ENCODE measurements around the gene GFRA1.
"Not testable (repeated sequence)": the region's sequence is repeated elsewhere in the genome, so short reads cannot be mapped to it uniquely, and the experiment has no call there.

The GFRA1 gene

GRCh38 chr10:116056445-116057293 lies 216.3 kb downstream of the GFRA1 start:
- no peak for DNase-seq

GRCh38 chr10:116055917-116056252 lies 217.1 kb downstream of the GFRA1 start:
- DNase-seq: no peak

GRCh38 chr10:116055252-116055916 lies 217.6 kb downstream of the GFRA1 start:
- no peak for DNase-seq

DNA sequence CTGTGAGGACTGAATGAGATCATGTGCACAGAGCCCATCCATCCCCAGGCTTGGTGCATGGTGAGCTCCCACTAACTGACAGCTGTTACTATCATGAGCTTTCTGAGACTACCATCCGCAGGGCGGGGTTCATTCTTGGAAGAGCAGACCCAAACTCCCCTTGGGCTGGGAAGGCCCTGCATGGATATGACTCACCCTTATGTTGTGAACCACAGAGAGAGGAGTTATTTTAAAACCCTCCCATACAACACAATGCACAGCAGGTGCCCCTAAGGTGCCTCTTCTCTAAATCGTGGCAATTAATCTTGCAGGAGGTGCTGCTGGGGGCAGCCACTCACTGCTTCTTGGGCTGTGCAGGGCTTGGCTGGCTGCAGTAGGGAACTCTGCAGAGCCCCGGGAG lies 219.1 kb downstream of the GFRA1 start:
- DNase-seq: no peak

DNA sequence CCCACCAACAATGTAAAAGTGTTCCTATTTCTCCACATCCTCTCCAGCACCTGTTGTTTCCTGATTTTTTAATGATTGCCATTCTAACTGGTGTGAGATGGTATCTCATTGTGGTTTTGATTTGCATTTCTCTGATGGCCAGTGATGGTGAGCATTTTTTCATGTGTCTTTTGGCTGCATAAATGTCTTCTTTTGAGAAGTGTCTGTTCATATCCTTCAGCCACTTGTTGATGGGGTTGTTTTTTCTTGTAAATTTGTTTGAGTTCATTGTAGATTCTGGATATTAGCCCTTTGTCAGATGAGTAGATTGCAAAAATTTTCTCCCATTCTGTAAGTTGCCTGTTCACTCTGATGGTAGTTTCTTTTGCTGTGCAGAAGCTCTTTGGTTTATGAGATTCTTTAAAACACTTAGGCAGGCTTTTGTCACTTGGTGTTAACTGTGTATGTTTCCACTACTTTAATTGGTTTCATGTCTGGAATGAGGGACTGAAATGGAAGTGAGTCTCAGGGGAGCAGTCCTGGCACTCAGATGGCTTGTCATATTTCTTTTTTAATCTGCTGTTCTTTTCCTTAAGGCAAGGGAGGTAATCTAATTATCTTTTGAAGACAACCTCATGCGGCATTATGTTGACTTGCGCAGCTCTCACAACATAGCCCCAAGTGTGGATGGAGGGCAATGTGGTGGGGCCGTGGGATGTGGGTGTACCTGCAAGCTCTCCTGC lies 219.8 kb downstream of the GFRA1 start:
- DNase-seq: not testable (repeated sequence)

DNA sequence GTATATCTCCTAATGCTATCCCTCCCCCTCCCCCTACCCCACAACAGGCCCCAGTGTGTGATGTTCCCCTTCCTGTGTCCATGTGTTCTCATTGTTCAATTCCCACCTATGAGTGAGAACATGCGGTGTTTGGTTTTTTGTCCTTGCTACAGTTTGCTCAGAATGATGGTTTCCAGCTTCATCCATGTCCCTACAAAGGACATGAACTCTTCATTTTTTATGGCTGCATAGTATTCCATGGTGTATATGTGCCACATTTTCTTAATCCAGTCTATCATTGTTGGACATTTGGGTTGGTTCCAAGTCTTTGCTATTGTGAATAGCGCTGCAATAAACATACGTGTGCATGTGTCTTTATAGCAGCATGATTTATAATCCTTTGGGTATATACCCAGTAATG lies 220.5 kb downstream of the GFRA1 start:
- DNase-seq: not testable (repeated sequence)

GRCh38 chr10:116049974-116050304 lies 223.1 kb downstream of the GFRA1 start:
- no peak for DNase-seq

- DNase-seq: no peak
These were observed 223.6 kb downstream of the GFRA1 start for GRCh38 chr10:116049158-116049973.

GRCh38 chr10:116045366-116046356 lies 227.3 kb downstream of the GFRA1 start:
- DNase-seq: no peak

GRCh38 chr10:116044801-116045248 lies 228.2 kb downstream of the GFRA1 start:
- DNase-seq: no peak

DNA sequence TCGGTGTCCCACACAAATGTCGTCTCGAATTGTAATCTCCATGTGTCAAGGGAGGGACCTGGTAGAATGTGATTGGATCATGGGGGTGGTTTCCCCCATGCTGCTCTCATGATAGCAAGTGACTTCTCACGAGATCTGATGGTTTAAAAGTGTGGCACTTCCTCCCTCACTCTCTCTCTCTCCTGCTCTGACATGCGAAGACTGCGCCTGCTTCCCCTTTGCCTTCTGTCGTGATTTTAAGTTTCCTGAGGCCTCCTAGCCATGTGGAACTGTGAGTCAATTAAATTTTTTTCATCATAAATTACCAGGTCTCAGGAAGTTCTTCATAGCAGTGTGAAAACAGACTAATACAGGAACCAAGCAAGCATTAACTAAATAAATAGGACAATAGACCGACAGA lies 229.1 kb downstream of the GFRA1 start:
- DNase-seq: no peak

GRCh38 chr10:116043304-116043703 lies 229.7 kb downstream of the GFRA1 start:
- no peak for DNase-seq

- no peak for DNase-seq
These were observed 231.1 kb downstream of the GFRA1 start for GRCh38 chr10:116041948-116042347.

- no peak for DNase-seq
These were observed 233.4 kb downstream of the GFRA1 start for GRCh38 chr10:116039612-116040011.

GRCh38 chr10:116038259-116038658 lies 234.7 kb downstream of the GFRA1 start:
- no peak for DNase-seq

DNA sequence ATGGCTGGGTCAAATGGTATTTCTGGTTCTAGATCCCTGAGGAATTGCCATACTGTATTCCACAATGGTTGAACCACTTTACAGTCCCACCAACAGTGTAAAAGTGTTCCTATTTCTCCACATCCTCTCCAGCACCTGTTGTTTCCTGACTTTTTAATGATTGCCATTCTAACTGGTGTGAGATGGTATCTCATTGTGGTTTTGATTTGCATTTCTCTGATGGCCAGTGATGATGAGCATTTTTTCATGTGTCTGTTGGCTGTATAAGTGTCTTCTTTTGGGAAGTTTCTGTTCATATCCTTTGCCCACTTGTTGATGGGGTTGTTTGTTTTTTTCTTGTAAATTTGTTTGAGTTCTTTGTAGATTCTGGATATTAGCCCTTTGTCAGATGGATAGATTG lies 237.6 kb downstream of the GFRA1 start:
- DNase-seq: not testable (repeated sequence)

DNA sequence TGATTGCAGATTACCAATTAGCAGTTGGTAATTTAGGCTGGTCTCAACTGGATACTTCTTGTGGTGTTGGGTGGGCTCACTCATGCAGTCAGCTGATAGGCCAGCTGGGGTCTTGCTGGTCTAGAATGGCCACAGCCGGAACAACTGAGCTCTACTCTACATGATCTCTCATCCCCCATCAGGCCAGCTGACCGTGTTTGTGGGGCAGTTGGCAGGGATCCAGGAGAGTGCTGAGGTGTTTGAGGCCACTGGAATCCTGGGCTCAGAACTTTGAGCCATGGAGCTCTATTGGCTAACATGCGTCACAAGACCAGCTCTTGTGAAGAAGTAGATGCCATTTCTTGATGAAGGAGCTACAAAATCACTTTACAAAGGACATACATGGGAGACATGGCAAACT lies 242.4 kb downstream of the GFRA1 start:
- DNase-seq: no peak

DNA sequence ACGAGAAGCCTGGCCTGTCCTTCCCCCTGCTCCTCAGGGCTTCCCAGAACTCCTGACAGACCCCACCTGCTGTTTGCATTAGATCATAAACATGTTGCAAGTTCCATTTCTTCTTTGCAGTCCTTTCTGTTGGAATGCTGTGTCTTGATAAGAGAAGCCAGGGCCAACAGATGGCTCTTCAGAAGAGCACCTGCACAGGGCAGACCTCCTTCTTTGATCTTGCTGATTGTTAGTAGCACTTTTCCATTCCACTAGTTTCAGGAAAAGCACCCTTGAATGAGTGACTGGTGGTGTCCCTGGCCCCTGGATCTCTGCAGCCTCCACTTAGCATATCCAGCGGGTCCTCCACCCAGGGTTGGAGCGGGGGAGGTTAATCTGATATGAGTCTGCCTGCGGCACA lies 243.2 kb downstream of the GFRA1 start:
- DNase-seq: no peak

GRCh38 chr10:116027355-116027754 lies 245.7 kb downstream of the GFRA1 start:
- DNase-seq: no peak

GRCh38 chr10:116026725-116027124 lies 246.3 kb downstream of the GFRA1 start:
- DNase-seq: no peak

GRCh38 chr10:116026315-116026714 lies 246.7 kb downstream of the GFRA1 start:
- no peak for DNase-seq

Data from NCI-H1694 treated with DMSO at 0.1 percent for 48 hours (cell line).